ENCODE results near the gene NEK8. TPM values are rescaled to one million over a fixed set of nuclear protein-coding genes. Genes with fewer than 3 reads are reported as not detected.

Gene NEK8
- total RNA-seq, 4 donors from 2014 or later, result 1.1 to 7.3 (median 2.6) TPM

DNA sequence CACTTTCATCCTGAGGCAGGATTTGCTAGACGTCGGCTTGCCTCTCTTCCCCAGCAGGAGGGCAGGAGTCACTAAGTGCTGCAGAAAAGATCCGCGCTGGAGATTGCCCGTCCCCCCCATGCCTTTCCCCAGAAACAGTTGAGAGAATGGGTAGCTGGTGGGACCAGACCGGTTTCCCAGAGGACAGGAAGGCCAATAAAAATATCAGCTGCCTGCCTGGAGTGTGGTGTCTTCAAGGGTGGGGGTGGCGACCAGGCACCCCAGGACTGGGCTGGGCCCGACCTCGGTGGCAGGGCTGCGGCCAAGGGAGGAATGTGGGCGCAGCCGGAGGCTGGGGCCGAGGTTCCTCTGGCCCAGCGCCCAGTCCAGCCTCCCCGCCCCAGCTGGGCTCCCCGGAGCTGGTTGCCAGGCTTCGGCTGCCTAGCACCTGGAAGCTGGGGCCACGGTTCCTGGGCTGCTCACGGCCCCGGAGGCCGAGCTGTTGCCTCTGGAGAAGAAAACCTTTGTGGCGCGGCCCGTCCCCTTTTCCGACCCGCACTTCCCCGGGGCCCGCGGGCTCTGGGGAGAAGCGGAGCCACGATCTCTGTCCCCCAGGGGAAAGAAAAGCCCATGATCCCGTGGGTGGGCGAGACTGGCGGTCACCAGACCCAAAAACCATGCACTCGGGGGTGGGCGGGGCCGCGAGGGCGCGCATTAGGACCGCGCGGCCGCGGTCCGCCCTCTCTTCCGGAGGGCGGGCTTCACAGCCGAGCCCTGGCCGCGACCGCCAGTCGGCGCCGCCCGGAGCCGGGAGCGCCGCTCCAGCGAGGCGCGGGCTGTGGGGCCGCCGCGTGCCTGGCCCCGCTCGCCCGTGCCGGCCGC, 14.9 kb downstream of the NEK8 start, which contains the start of gene TRAF4:
Gene TRAF4, plus strand, starts transcription at position 769 of the 861 bp plus-strand sequence. CDS start 102 bp downstream, outside the sequence.
- Histone ChIP-seq H3K4me3 (peak within 1 kb of the TSS; percentile 56 to 97 (median 64)), H3K27me3 (no peaks in the 10 kb centered on the region), H3K9me3 (no peaks in the 10 kb centered on the region), H3K36me3 (peaks cover 7 to 12% (median 8%) of the 10 kb centered on the region in 3 donors), H3K4me1 (peaks cover 38 to 82% (median 52%) of the 10 kb centered on the region in 3 donors), H3K27ac (peak within 1 kb of the TSS; percentile 94 to 99 (median 98))
- WGBS, 2 donors, result 0 to 4% methylated on average over 3 to 18 of the region's 70 CpGs
- intact Hi-C loops (cut with DNase I), result no loop called here
- DNase-seq, result no peak
- TF ChIP-seq, protein P1, sequence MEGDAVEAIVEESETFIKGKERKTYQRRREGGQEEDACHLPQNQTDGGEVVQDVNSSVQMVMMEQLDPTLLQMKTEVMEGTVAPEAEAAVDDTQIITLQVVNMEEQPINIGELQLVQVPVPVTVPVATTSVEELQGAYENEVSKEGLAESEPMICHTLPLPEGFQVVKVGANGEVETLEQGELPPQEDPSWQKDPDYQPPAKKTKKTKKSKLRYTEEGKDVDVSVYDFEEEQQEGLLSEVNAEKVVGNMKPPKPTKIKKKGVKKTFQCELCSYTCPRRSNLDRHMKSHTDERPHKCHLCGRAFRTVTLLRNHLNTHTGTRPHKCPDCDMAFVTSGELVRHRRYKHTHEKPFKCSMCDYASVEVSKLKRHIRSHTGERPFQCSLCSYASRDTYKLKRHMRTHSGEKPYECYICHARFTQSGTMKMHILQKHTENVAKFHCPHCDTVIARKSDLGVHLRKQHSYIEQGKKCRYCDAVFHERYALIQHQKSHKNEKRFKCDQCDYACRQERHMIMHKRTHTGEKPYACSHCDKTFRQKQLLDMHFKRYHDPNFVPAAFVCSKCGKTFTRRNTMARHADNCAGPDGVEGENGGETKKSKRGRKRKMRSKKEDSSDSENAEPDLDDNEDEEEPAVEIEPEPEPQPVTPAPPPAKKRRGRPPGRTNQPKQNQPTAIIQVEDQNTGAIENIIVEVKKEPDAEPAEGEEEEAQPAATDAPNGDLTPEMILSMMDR (IDR thresholded peaks at IDR 0.05), result peak in 4 of 6 experiments; percentile 10 to 54 (median 45)
- TF ChIP-seq POLR2A (IDR thresholded peaks at IDR 0.05), result peak in 3 of 4 donors; percentile 90 to 96 (median 94)

DNA sequence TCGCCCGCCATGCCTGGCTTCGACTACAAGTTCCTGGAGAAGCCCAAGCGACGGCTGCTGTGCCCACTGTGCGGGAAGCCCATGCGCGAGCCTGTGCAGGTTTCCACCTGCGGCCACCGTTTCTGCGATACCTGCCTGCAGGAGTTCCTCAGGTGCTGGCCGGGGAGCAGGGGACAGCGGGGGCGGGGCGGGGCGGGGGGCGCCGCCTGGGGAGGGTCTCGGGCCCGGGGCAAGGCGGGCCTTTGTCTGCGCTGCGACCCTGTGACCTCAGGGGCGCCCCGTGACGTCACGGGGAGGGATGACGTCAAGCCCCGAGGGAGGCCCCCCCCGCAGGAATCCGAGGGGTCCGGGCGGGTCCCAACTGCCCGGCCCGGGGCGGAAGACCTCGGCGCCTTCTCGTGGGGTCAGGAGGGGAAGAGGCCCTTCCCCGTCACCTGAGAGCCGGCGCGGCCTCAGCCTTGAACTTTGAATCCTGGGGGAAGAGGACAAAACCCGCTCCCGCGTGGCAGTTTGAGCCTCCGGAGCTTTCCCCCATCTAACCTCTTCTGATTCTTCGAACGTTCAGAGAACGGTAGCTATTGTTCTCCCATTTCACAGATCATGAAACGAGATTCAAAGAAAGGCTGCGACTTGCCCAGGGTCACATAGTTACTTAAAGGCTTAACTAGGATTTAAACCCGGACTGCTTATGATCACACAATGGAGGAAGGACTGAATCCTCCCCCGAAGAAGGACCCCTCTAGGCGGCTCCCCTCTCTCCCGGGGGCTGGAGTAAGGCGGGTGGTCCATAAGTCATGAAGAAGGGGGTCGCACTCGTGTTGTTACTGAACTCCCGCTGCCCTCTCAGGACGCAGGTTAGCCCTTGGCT, 15.8 kb downstream of the NEK8 start:
- DNase-seq, result no peak
- Histone ChIP-seq H3K27me3 (no peaks in the 10 kb centered on the region), H3K27ac (peak overlapping the region; percentile 94 to 99 (median 98)), H3K4me1 (peaks cover 46 to 85% (median 54%) of the 10 kb centered on the region in 3 donors), H3K9me3 (no peaks in the 10 kb centered on the region), H3K4me3 (peak overlapping the region; percentile 56 to 97 (median 64)), H3K36me3 (peaks cover 7 to 21% (median 17%) of the 10 kb centered on the region in 3 donors)
- intact Hi-C loops (cut with DNase I), result no loop called here
- WGBS, 2 donors, result 1% methylated on average over 22 of the region's 61 CpGs; no CpG with 5 or more reads in 1 of the 2 donors
- no peak for TF ChIP-seq POLR2A (IDR thresholded peaks at IDR 0.05)
- TF ChIP-seq, protein P1 (IDR thresholded peaks at IDR 0.05), result no peak

DNA sequence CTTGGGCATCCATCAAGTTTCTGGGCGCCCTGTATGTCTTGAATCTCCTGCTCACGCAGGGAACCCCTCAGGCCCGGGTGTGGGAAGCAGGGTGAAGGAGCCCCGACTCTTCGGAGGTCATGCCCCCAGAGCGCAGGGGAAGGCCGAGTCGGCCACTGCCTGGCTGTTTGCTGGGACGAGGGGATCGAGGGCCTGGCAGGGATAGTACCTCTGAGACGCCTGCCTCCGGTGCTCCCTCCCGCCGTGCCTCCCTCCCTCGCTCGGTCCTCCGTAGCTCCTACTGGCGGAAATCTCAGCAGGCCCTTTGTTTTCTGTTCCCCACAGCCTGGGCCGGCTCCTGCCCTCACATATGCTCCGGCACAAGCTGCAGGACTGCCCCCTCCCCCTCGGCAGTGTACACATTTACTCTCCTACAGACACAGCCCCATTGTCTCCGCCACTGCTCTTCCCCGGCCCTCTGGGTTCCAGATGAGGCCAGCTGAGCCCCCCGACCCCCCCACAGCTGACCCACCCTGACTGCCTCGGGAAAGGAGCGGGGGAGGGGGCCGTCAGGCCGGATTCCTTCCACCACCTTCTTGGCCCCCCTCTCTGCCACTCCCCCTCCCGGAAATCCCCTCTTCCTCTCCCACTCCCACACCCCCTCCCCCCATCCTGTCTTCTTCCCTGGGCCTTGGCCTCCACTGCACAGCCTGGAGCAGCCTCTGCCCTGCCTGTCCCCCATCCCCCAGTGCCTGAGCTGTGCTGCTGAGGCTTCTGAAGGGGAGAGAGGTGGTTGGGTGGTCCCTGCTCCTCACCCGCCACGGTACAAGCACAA, 16.6 kb downstream of the NEK8 start:
- WGBS, 2 donors, result 1 to 3% methylated on average over 23 to 29 of the region's 31 CpGs
- intact Hi-C loops (cut with DNase I), result no loop called here
- no peaks in the 10 kb centered on the region for H3K27me3 ChIP-seq
- H3K4me3 ChIP-seq, result peak overlapping the region; percentile 56 to 97 (median 64)
- TF ChIP-seq, protein P1 (IDR thresholded peaks at IDR 0.05), result no peak
- TF ChIP-seq POLR2A (IDR thresholded peaks at IDR 0.05), result peak in 1 of 4 donors; percentile 26
- peak overlapping the region; percentile 94 to 99 (median 98) for H3K27ac ChIP-seq
- no peak for DNase-seq
- peaks cover 7 to 24% (median 22%) of the 10 kb centered on the region in 3 donors for H3K36me3 ChIP-seq
- no peaks in the 10 kb centered on the region for H3K9me3 ChIP-seq
- H3K4me1 ChIP-seq, result peaks cover 53 to 93% (median 61%) of the 10 kb centered on the region in 3 donors

DNA sequence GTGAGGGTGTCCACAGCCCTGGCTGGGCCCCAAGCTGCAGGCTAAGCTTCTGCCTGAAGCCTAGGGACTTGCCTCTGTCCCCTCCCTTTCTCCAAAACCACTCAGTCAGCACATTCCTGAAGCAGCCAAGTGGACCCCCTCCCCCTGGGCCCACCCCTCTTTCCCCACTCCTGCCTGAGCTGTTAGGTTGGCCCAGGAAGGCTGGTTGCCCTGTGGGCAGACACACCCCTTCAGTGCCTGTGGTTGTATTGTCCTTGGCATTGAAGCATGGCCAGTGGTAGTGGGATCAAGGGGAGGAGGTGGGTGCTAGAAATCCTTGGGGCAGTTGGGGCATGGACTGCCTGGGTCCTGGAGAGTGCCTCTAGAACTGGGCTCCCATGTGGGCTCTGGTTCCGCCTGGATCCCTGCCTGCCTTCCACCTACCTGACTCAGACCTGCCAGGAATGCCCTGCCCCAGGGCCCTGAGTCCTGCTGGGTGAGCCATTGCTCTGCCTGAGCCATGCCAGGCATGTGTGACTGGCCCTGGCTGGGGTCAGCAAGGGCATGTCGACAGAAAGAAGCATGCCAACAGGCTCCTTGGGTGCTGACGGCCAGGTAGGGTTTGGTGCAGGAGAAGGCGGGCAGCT, 17.3 kb downstream of the NEK8 start:
- Histone ChIP-seq H3K27ac (peak overlapping the region; percentile 94 to 99 (median 98)), H3K4me3 (peak overlapping the region; percentile 56 to 97 (median 64)), H3K9me3 (no peaks in the 10 kb centered on the region), H3K36me3 (peaks cover 7 to 24% (median 22%) of the 10 kb centered on the region in 3 donors), H3K27me3 (no peaks in the 10 kb centered on the region), H3K4me1 (peaks cover 59 to 96% (median 66%) of the 10 kb centered on the region in 3 donors)
- no peak for DNase-seq
- intact Hi-C loops (cut with DNase I), result no loop called here
- 55 to 60% methylated on average over 1 to 3 of the region's 4 CpGs for WGBS, 2 donors
- no peak for TF ChIP-seq POLR2A (IDR thresholded peaks at IDR 0.05)
